NCI-H146 treated with DMSO at 0.1 percent for 48 hours (cell line): ENCODE measurements around the gene CNTN1.

Source experiments
- DNase-seq: peaks from one replicate; lab custom pipeline; 2025; ENCODE audit not compliant: unreplicated experiment; lab: John Stamatoyannopoulos, UW

CNTN1 gene

DNA sequence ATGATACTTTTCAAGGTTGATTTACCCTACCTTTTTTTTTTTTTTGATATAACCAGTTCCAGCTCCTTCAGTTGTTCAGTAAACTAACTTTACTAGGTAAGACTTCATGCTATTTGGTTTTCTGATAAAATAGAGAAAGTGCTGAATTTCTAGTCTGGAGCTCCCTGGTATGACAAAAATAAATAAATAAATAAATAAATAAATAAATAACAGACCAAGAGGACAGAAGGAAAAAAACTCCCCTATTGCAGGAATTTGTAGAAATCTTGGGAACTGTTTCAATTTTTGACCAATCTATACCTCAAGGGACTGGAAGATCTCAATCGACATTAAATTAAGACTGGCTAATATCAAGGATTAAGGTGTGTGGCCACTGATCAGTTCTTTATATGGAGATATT, 265.2 kb downstream of the CNTN1 start:
- no peak for DNase-seq

DNA sequence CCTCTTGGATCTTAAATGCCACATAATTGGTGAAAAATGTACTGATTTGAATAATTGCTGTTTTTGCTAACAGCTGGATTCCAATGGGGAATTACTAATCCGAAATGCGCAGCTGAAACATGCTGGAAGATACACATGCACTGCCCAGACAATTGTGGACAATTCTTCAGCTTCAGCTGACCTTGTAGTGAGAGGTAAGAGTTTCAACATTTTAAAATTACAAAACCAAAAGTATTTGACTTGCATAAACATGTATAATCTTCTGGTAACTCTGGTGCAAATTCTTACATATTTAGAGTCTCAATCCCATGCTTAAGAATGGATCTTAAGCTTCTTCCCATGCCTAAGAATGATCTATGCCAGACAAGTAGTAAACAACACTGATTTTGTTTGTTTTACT, 266.8 kb downstream of the CNTN1 start:
- DNase-seq = no peak

GRCh38 chr12:40963751-40964150, 271.5 kb downstream of the CNTN1 start:
- no peak for DNase-seq

- DNase-seq = no peak
Measured at GRCh38 chr12:40969796-40970195, 277.6 kb downstream of the CNTN1 start.

DNA sequence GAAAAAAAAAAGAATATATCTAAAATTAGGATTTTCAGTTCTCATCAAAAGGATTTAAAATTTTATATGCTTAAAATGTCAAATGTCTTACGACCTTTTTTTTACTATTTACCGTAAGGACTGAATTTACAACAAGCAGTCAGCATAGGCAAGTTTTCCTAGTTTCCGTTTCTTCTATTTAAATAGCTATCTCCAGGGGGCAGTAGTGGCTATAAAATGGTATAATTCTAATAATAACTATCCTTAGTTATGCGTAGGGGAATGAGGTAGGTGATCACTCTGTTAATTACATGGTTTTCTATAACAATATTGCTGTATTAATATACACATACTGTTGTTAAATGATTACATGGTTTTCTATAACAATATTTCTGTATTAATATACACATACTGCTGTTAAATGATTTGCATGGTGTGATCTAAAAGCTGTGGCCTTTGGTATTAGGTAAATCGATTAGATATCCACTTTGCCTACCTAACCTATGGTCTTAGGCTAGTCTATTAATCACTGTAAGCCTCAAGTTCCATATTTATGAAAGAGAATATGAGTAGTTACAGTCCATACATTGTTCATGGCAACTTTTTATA, 278.2 kb downstream of the CNTN1 start:
- DNase-seq = no peak

GRCh38 chr12:40971911-40972310, 279.7 kb downstream of the CNTN1 start:
- no peak for DNase-seq

- DNase-seq = no peak
Measured at GRCh38 chr12:40976546-40976945, 284.3 kb downstream of the CNTN1 start.

DNA sequence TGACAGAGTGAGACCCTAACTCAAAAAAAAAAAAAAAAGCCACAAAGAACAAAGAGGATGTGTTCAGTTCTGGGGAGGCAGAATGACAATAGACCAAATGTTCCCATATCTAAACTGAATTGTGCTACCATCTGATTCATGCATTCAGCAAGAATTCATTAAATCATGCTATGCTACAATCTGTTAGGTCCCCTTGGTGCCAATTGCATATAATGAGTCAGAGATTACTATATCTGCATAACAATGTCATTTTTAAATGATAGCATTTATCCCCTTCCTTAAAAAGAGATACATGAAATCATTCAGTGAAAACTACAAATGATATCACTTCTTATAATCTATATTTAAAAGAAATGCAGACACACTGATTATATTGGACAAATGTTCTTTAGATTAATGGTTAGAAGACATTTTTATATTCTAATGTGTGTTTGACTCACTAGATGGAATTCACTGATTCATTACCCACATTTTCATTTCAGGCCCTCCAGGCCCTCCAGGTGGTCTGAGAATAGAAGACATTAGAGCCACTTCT, 288.3 kb downstream of the CNTN1 start:
- DNase-seq = no peak

DNA sequence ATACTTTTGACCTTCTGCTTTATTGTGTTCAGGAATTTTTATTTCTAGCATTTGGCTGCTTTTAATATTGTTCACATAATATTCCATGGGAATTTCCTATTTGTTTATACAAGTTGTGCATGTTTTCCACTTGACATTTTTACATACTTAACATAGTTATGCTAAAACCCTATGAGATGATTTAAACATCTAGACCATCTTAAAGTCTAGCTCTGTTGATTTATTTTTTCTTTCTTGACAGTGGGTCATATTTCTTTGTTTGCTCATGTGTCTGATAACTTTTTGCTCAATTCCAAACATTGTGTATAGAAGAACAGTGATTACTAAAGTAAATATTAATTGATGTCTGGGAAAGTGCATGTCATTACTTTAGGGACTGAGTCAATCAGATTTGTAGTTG, 293.8 kb downstream of the CNTN1 start:
- no peak for DNase-seq

DNA sequence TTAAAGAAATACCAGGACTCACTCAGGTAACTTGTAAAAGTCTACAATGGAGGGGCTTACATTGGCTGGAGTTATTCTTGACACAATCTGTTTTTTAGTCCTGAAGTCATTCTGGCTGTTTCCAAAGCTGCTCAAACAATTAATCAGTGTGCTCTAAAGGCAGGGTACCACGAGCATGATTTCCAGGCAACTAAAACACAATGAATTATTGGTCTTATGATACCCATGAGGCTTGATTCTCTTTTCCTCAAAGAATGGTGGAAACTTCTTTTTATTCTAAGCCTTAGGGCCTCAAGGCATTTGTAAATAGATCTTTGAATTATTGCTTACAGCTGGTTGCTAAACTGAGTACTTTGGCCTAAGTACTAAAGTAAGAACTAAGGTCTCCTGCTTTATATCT, 296.1 kb downstream of the CNTN1 start:
- no peak for DNase-seq

GRCh38 chr12:40988824-40989223, 296.6 kb downstream of the CNTN1 start:
- DNase-seq = no peak

GRCh38 chr12:40989785-40990184, 297.5 kb downstream of the CNTN1 start:
- no peak for DNase-seq

- DNase-seq = no peak
Measured at GRCh38 chr12:40992158-40992557, 299.9 kb downstream of the CNTN1 start.

- no peak for DNase-seq
Measured at GRCh38 chr12:40992674-40993073, 300.4 kb downstream of the CNTN1 start.

GRCh38 chr12:40993158-40993557, 300.9 kb downstream of the CNTN1 start:
- no peak for DNase-seq

- no peak for DNase-seq
Measured at GRCh38 chr12:40996091-40996490, 303.9 kb downstream of the CNTN1 start.

- no peak for DNase-seq
Measured at GRCh38 chr12:40999210-40999609, 307.0 kb downstream of the CNTN1 start.

GRCh38 chr12:41008472-41008871, 316.2 kb downstream of the CNTN1 start:
- no peak for DNase-seq

- no peak for DNase-seq
Measured at GRCh38 chr12:41011939-41012338, 319.7 kb downstream of the CNTN1 start.

- no peak for DNase-seq
Measured at GRCh38 chr12:41013881-41014642, 321.8 kb downstream of the CNTN1 start.

DNA sequence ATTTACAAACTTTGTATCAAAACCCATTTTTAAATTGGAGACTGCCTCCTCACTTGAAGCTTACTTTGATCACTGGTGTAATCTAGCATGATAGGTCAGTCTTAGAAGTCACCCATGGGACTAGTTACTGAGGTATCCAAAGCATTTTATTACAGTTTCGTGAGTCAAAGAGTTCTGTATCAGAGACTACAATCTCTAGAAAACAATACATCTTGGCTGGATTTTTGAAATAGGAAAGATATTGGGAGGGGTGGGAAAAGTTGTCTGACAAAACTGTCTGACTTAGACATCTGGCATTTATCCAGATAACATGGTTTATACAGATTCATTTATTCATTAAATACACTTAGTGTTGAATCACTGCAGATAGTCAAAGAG, 322.4 kb downstream of the CNTN1 start:
- no peak for DNase-seq

DNA sequence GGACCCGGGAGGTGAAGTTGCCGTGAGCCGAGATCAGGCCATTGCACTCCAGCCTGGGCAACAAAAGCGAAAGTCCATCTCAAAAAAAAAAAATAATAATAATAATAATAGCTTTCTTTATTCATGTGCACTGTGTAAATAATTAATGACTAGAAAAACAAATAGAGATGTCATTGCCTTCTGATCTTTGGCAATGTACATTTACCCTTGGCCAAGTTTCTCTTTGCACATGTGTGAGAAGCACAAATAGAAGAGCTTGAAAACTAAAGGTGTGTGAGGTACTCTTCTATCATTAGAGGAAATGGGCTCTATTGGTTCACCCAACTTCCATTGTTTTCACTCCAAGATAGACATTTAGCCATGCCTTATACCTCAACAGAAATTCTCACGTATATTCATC, 325.8 kb downstream of the CNTN1 start:
- DNase-seq = no peak

- no peak for DNase-seq
Measured at GRCh38 chr12:41019461-41019860, 327.2 kb downstream of the CNTN1 start.
